Measurements from ENCODE around the gene SPOCK3.
A peak's percentile ranks its signal among the peaks of the same experiment; 100 is the strongest.

The SPOCK3 gene

GRCh38 chr4:167114416-167114971, 119.8 kb downstream of the SPOCK3 start:
- Mint-ChIP-seq H3K27me3 (no peaks in the 10 kb centered on the region), H3K9me3 (peaks cover 0 to 5% of the 10 kb centered on the region in 2 donors), H3K27ac (no peak overlapping the region), H3K4me1 (no peaks in the 10 kb centered on the region), H3K4me3 (no peak overlapping the region)
- ATAC-seq, result no peak
- no peak for DNase-seq

GRCh38 chr4:167111622-167112021, 122.7 kb downstream of the SPOCK3 start:
- Mint-ChIP-seq H3K27me3 (no peaks in the 10 kb centered on the region), H3K4me3 (no peak overlapping the region), H3K27ac (no peak overlapping the region), H3K9me3 (no peaks in the 10 kb centered on the region), H3K4me1 (no peaks in the 10 kb centered on the region)
- ATAC-seq (no peak), DNase-seq (no peak)

- no peaks in the 10 kb centered on the region for H3K4me1 Mint-ChIP-seq
- no peak overlapping the region for H3K27ac Mint-ChIP-seq
- H3K4me3 Mint-ChIP-seq, result no peak overlapping the region
Observed at GRCh38 chr4:167111092-167111491, 123.2 kb downstream of the SPOCK3 start.

DNA sequence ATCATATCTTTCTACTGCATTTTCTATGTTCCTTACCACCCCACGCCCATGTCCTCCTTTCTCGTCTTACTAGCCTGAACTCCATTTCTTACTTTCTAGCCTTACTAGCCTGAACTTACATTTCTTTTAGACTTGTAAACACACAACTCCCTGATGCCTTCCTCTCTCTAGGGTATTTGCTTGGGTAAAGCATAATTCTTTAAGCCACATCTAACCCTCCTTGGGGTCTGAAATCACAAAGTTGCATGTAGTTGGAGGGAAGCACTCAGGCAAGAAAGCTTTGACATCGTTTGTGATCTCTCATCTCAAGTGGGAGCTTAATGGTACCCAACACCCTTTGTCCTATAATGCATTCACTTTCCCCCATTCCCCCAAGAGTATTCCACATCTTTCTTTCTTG, 124.4 kb downstream of the SPOCK3 start:
- peak; percentile 46 for ATAC-seq
- Mint-ChIP-seq H3K27ac (no peak overlapping the region), H3K4me3 (no peak overlapping the region), H3K9me3 (peaks cover 0 to 4% of the 10 kb centered on the region in 2 donors), H3K27me3 (no peaks in the 10 kb centered on the region), H3K4me1 (no peaks in the 10 kb centered on the region)
- no peak for DNase-seq

More at GRCh38 chr4:167111092-167111491, 123.2 kb downstream of the SPOCK3 start:
- DNase-seq (no peak), ATAC-seq (no peak)
- no peaks in the 10 kb centered on the region for H3K9me3 Mint-ChIP-seq
- H3K27me3 Mint-ChIP-seq, result no peaks in the 10 kb centered on the region

GRCh38 chr4:167105857-167106256, 128.4 kb downstream of the SPOCK3 start:
- H3K4me1 Mint-ChIP-seq, result no peaks in the 10 kb centered on the region
- no peak overlapping the region for H3K4me3 Mint-ChIP-seq
- no peak overlapping the region for H3K27ac Mint-ChIP-seq
- DNase-seq (no peak), ATAC-seq (no peak)
- H3K9me3 Mint-ChIP-seq, result peaks cover 7 to 12% of the 10 kb centered on the region in 2 donors
- H3K27me3 Mint-ChIP-seq, result no peaks in the 10 kb centered on the region

GRCh38 chr4:167102475-167102874, 131.8 kb downstream of the SPOCK3 start:
- Mint-ChIP-seq H3K27me3 (no peaks in the 10 kb centered on the region), H3K4me3 (no peak overlapping the region), H3K4me1 (no peaks in the 10 kb centered on the region), H3K27ac (no peak overlapping the region), H3K9me3 (peaks cover 7 to 12% of the 10 kb centered on the region in 2 donors)
- DNase-seq (no peak), ATAC-seq (no peak)

DNA sequence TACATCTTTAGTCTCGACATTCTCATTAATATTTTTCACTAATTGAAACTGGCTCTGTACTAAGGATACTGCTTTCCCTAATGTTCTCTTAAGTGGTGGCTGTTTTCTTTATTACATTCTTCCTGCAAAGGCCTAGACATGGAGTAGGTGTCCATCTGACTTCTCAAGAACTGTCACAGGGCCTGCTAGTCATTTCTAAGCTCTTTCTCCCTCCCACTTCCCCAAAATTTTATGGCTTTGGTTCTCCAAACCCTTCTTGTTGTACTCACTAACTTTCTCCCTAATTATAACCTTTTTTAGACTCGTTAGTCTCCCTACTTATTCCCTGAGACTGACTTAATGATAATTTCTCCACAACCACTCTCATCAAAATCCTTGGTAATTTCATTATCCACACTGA, 133.3 kb downstream of the SPOCK3 start:
- DNase-seq (no peak), ATAC-seq (no peak)
- Mint-ChIP-seq H3K4me3 (no peak overlapping the region), H3K9me3 (peaks cover 7 to 12% of the 10 kb centered on the region in 2 donors), H3K27me3 (no peaks in the 10 kb centered on the region), H3K4me1 (no peaks in the 10 kb centered on the region), H3K27ac (no peak overlapping the region)

DNA sequence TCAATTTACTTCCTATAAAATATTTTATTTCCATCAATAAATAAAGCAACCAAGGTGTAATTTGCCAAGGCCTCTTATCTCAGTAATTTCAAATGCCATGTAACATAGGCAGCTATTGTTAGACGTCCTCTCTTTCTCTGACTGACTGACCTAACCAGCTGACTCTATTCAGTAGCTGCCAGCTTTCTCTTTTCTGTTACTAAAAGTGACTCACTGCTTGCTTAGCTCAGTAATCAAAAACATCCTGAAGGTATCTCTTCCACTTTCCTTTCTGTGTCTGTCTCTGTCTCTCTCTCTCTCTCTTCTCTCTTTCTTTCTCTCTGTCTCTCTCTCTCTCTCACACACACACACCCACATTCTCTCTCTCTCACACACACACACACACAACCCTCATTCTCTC, 134.2 kb downstream of the SPOCK3 start:
- Mint-ChIP-seq H3K27ac (no peak overlapping the region), H3K9me3 (peaks cover 7% of the 10 kb centered on the region in 2 donors), H3K27me3 (no peaks in the 10 kb centered on the region), H3K4me3 (no peak overlapping the region), H3K4me1 (no peaks in the 10 kb centered on the region)
- no peak for ATAC-seq
- no peak for DNase-seq

GRCh38 chr4:167088115-167088514, 146.2 kb downstream of the SPOCK3 start:
- Mint-ChIP-seq H3K9me3 (peaks cover 4 to 6% of the 10 kb centered on the region in 2 donors), H3K4me3 (no peak overlapping the region), H3K4me1 (no peaks in the 10 kb centered on the region), H3K27ac (no peak overlapping the region), H3K27me3 (no peaks in the 10 kb centered on the region)
- DNase-seq (no peak), ATAC-seq (no peak)

- Mint-ChIP-seq H3K4me3 (no peak overlapping the region), H3K9me3 (no peaks in the 10 kb centered on the region), H3K27ac (no peak overlapping the region), H3K27me3 (no peaks in the 10 kb centered on the region), H3K4me1 (no peaks in the 10 kb centered on the region)
- no peak for DNase-seq
- no peak for ATAC-seq
Observed at GRCh38 chr4:167084321-167084720, 150.0 kb downstream of the SPOCK3 start.

DNA sequence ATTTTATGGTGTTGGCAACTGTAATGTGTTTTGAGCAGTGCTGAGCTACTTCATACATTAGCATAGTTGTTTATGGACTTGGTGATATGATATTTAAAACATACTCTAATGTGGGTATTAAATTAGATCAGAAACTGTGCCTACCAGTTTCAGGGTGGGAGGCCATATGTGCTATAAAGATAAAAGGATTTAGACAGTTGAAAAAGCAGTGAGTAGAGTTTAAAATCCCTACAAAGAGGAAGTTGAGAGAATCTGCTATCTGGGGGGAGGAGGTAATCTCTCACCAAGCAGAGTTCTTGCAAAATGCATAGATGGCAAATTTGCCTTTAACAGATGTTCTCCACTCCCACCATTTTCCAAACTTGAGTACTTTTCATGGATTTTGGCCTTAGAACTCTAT, 154.5 kb downstream of the SPOCK3 start:
- no peak overlapping the region for H3K27ac Mint-ChIP-seq
- H3K27me3 Mint-ChIP-seq, result no peaks in the 10 kb centered on the region
- H3K9me3 Mint-ChIP-seq, result no peaks in the 10 kb centered on the region
- no peak for ATAC-seq
- DNase-seq, result no peak
- H3K4me1 Mint-ChIP-seq, result no peaks in the 10 kb centered on the region
- no peak overlapping the region for H3K4me3 Mint-ChIP-seq

DNA sequence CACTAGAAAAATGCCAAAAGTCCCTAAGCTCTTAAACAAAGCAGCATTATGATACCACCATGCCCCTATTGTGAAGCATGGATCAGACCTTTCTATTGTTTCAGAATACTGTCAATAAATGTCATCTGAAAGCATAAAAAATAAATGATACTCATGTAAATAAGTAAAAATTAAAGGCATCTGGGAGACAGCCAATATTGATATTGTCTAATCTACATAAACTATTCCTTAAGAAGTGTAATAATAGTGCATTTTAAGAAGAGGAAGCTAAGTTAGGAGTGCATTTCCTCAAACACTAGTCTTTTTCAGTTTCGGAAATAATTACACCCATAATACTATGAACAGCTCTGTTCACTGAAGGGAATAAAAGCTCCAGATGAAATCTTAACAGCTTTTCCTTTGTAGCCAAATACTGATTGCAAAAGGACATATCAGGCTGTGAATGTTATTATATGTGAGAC, 181.6 kb downstream of the SPOCK3 start:
- no peaks in the 10 kb centered on the region for H3K27me3 Mint-ChIP-seq
- no peaks in the 10 kb centered on the region for H3K4me1 Mint-ChIP-seq
- DNase-seq, result no peak
- H3K9me3 Mint-ChIP-seq, result no peaks in the 10 kb centered on the region
- H3K4me3 Mint-ChIP-seq, result no peak overlapping the region
- H3K27ac Mint-ChIP-seq, result no peak overlapping the region
- ATAC-seq, result no peak

GRCh38 chr4:167049257-167049656, 185.0 kb downstream of the SPOCK3 start:
- no peak overlapping the region for H3K27ac Mint-ChIP-seq
- ATAC-seq (no peak), DNase-seq (no peak)
- no peaks in the 10 kb centered on the region for H3K27me3 Mint-ChIP-seq
- H3K9me3 Mint-ChIP-seq, result no peaks in the 10 kb centered on the region
- H3K4me3 Mint-ChIP-seq, result no peak overlapping the region
- H3K4me1 Mint-ChIP-seq, result no peaks in the 10 kb centered on the region

- Mint-ChIP-seq H3K4me1 (no peaks in the 10 kb centered on the region), H3K27ac (no peak overlapping the region), H3K4me3 (no peak overlapping the region)
Observed at GRCh38 chr4:167041524-167041923, 192.8 kb downstream of the SPOCK3 start.

DNA sequence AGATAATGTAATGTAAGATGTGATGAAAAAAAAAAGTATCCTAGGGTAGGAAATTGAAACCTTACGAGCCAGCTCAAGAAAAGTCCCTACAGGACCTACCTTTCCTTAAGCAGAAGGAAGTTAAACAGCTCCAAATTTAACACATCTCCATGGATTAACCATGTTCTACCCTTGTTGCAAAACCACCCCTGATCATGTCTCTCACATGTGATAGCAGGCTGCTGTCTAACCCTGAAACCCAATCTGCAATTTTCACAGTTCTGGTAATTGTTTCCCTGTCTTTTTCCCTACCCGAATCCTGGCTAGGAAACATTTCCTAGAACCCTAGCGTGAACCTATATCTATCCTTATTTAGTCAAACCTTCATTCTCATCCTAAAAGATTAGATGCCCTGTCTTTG, 198.9 kb downstream of the SPOCK3 start:
- ATAC-seq, result no peak
- H3K4me1 Mint-ChIP-seq, result no peaks in the 10 kb centered on the region
- no peaks in the 10 kb centered on the region for H3K9me3 Mint-ChIP-seq
- H3K4me3 Mint-ChIP-seq, result no peak overlapping the region
- H3K27ac Mint-ChIP-seq, result no peak overlapping the region
- H3K27me3 Mint-ChIP-seq, result no peaks in the 10 kb centered on the region
- DNase-seq, result no peak

More at GRCh38 chr4:167041524-167041923, 192.8 kb downstream of the SPOCK3 start:
- ATAC-seq (no peak), DNase-seq (no peak)
- Mint-ChIP-seq H3K9me3 (no peaks in the 10 kb centered on the region), H3K27me3 (no peaks in the 10 kb centered on the region)

- Mint-ChIP-seq H3K27me3 (no peaks in the 10 kb centered on the region), H3K9me3 (no peaks in the 10 kb centered on the region), H3K4me3 (no peak overlapping the region), H3K4me1 (no peaks in the 10 kb centered on the region), H3K27ac (no peak overlapping the region)
- no peak for DNase-seq
- ATAC-seq, result no peak
Observed at GRCh38 chr4:167034983-167035382, 199.3 kb downstream of the SPOCK3 start.

DNA sequence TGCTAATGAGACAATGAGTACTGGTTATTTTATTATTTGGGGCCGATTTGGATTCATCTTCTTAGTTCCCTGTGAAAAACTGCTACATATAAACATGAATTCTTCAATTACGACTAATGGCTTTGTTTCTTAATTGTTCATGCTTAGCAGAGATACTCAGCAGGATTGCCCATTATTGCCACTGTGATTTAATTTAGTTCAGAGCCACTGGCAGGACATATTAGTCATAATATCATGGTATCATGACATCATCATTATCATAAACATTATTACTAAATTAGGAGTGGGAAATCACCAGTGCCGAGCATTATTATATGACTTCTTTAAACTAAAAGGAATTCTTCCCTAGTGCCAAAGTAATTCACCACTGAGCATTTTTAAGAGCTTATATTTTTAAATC, 201.4 kb downstream of the SPOCK3 start:
- no peak overlapping the region for H3K4me3 Mint-ChIP-seq
- H3K4me1 Mint-ChIP-seq, result no peaks in the 10 kb centered on the region
- DNase-seq (no peak), ATAC-seq (no peak)
- H3K9me3 Mint-ChIP-seq, result no peaks in the 10 kb centered on the region
- no peak overlapping the region for H3K27ac Mint-ChIP-seq
- no peaks in the 10 kb centered on the region for H3K27me3 Mint-ChIP-seq
